GM23338 (cell line): ENCODE results near the gene RBM42.

Experiments used
- CREB1 ChIP-seq: fragments of 250-450 bp; sonication (Bioruptor Pico); IDR thresholded peaks from 2 replicates; pipeline ENCODE4 v1.5.0; 2020; ENCODE audit warnings: low read depth, mild to moderate bottlenecking, moderate library complexity
- EZH2 ChIP-seq: fragments of 200-600 bp; sonication (generic); IDR thresholded peaks from one replicate; pipeline ENCODE4 v1.8.0; 2017; ENCODE audit warnings: antibody characterized with exemption, mild to moderate bottlenecking, low read depth; ENCODE audit not compliant: unreplicated experiment
- TF ChIP-seq, protein P1 (sequence below), 2 experiments: fragments of 200-600 bp in 1 of 2; sonication (generic) in 1 of 2; conservative IDR thresholded peaks; 2 replicates each; pipeline versions ENCODE4 v1.5.1 to v1.6.1; 2016 to 2017; ENCODE audit warnings: antibody characterized with exemption in 2 of 2, low read depth in 2 of 2, mild to moderate bottlenecking in 2 of 2, moderate library complexity in 1 of 2

- TF ChIP-seq, protein P1, sequence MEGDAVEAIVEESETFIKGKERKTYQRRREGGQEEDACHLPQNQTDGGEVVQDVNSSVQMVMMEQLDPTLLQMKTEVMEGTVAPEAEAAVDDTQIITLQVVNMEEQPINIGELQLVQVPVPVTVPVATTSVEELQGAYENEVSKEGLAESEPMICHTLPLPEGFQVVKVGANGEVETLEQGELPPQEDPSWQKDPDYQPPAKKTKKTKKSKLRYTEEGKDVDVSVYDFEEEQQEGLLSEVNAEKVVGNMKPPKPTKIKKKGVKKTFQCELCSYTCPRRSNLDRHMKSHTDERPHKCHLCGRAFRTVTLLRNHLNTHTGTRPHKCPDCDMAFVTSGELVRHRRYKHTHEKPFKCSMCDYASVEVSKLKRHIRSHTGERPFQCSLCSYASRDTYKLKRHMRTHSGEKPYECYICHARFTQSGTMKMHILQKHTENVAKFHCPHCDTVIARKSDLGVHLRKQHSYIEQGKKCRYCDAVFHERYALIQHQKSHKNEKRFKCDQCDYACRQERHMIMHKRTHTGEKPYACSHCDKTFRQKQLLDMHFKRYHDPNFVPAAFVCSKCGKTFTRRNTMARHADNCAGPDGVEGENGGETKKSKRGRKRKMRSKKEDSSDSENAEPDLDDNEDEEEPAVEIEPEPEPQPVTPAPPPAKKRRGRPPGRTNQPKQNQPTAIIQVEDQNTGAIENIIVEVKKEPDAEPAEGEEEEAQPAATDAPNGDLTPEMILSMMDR (conservative IDR thresholded peaks at IDR 0.05; ENCODE audit: low read depth in 2 of 2), result no peak
- TF ChIP-seq EZH2 (no peak), CREB1 (CRISPR knock-in tag) (no peak)
Measured at GRCh38 chr19:35613574-35613973, 15.3 kb upstream of the RBM42 start.
